Sigmoid colon (tissue), 7 donors: Measurements from ENCODE around the gene CHAF1B. TPM values are rescaled to one million over a fixed set of nuclear protein-coding genes. Genes with fewer than 3 reads are reported as not detected.

Experiments used
- DNase-seq: peaks from one replicate; pipeline ENCODE4 v3.0.0-alpha.2; 2019
- H3K27ac ChIP-seq, 4 donors: fragments of 200-600 bp; sonication (generic); one replicate each; pipeline ENCODE4 v1.5.1; 2016 to 2019; ENCODE audit warnings: mild to moderate bottlenecking in 1 of 4
- H3K27me3 ChIP-seq, 3 donors: fragments of 200-600 bp; sonication (generic); one replicate each; pipeline ENCODE4 v1.5.1; 2019; ENCODE audit warnings: mild to moderate bottlenecking in 1 of 3
- H3K36me3 ChIP-seq, 4 donors: fragments of 200-600 bp; sonication (generic); one replicate each; pipeline ENCODE4 v1.5.1; 2016 to 2019
- H3K4me1 ChIP-seq, 4 donors: fragments of 200-600 bp; sonication (generic); one replicate each; pipeline ENCODE4 v1.5.1; 2017 to 2019
- H3K4me3 ChIP-seq, 4 donors: fragments of 200-600 bp; sonication (generic); one replicate each; pipeline ENCODE4 v1.5.1; 2017 to 2019; ENCODE audit warnings: mild to moderate bottlenecking in 2 of 4, moderate library complexity in 1 of 4
- H3K9me3 ChIP-seq, 4 donors: fragments of 200-600 bp in 3 of 4; sonication (generic) in 3 of 4; one replicate each; pipeline versions ENCODE4 v1.5.1 to v1.6.1; 2013 to 2019
- CTCF ChIP-seq, 4 experiments: fragments of 450-650 bp in 3 of 4; fragments of 200-600 bp in 1 of 4; IDR thresholded peaks; one replicate each; pipeline ENCODE4 v1.5.1; 2016 to 2019; ENCODE audit warnings: antibody characterized with exemption in 4 of 4, mild to moderate bottlenecking in 3 of 4, moderate library complexity in 2 of 4
- EP300 ChIP-seq, 4 donors: sonication (generic); formaldehyde crosslinking; IDR thresholded peaks; one replicate each; pipeline ENCODE4 v1.6.1; 2017; ENCODE audit warnings: antibody characterized with exemption in 4 of 4
- POLR2A ChIP-seq, 2 donors: fragments of 450-650 bp; IDR thresholded peaks; one replicate each; pipeline ENCODE4 v1.6.1; 2016; ENCODE audit warnings: antibody characterized with exemption in 2 of 2, mild to moderate bottlenecking in 2 of 2, moderate library complexity in 2 of 2
- POLR2AphosphoS5 ChIP-seq, 4 donors: sonication (generic); formaldehyde crosslinking; IDR thresholded peaks; one replicate each; pipeline ENCODE4 v1.6.1; 2017; ENCODE audit warnings: antibody characterized with exemption in 4 of 4
- WGBS, 2 donors: extraction: QIAGEN DNeasy Blood & Tissue Kit; methylation state at CpG; one replicate each; pipeline ENCODE4 v1.1.7; 2013; 5-methylcytosine and 5-hydroxymethylcytosine counted together
- intact Hi-C: fragments of 100-400 bp; cut with DNase I; formaldehyde crosslinking; loops from one replicate; pipeline ENCODE4 v1.15.1; 2023
- polyA plus RNA-seq, 3 donors: library from polyadenylated mRNA; stranded (reverse); fragments of 200-250 nt; gene quantifications; one replicate each; pipeline ENCODE4 v1.2.3, GENCODE V29; 2013
- total RNA-seq, 4 donors: library from RNA; depleted of rRNA; stranded (reverse); fragments of >200 nt; gene quantifications; one replicate each; pipeline ENCODE4 v1.1.0, GENCODE V29; 2016
- donor health status: healthy with polysubstance abuse.
- donor health status: Bipolar disorder and iron deficiency.
- donor health status: healthy.

Gene CHAF1B
- total and polyA plus RNA-seq, 7 donors, result 0.36 to 3.5 (median 0.66) TPM

GRCh38 chr21:36461918-36462486 is 76.8 kb downstream of the CHAF1B start:
- Histone ChIP-seq H3K4me3 (no peak overlapping the region), H3K4me1 (no peaks in the 10 kb centered on the region), H3K27ac (no peak overlapping the region), H3K36me3 (no peaks in the 10 kb centered on the region), H3K27me3 (peaks cover 0 to 25% (median 3%) of the 10 kb centered on the region in 3 donors), H3K9me3 (no peaks in the 10 kb centered on the region)
- intact Hi-C loops, result no loop called here
- 20 to 71% methylated on average over 14 of the region's 14 CpGs for WGBS, 2 donors
- DNase-seq, result no peak
- no peak for TF ChIP-seq POLR2AphosphoS5 (IDR thresholded peaks at IDR 0.05)
- no peak for TF ChIP-seq POLR2A (IDR thresholded peaks at IDR 0.05)
- no peak for TF ChIP-seq EP300 (IDR thresholded peaks at IDR 0.05)
- TF ChIP-seq CTCF (IDR thresholded peaks at IDR 0.05), result no peak

- no peak for DNase-seq
- intact Hi-C loops, result no loop called here
- H3K9me3 ChIP-seq, result no peaks in the 10 kb centered on the region
- WGBS, 2 donors, result 89 to 90% methylated on average over 10 of the region's 10 CpGs
- H3K4me1 ChIP-seq, result no peaks in the 10 kb centered on the region
- no peak overlapping the region for H3K4me3 ChIP-seq
- TF ChIP-seq POLR2AphosphoS5 (IDR thresholded peaks at IDR 0.05) (no peak), POLR2A (IDR thresholded peaks at IDR 0.05) (no peak), CTCF (IDR thresholded peaks at IDR 0.05) (no peak), EP300 (IDR thresholded peaks at IDR 0.05) (no peak)
- no peak overlapping the region for H3K27ac ChIP-seq
- H3K36me3 ChIP-seq, result no peaks in the 10 kb centered on the region
- peaks cover 0 to 25% (median 3%) of the 10 kb centered on the region in 3 donors for H3K27me3 ChIP-seq
Observed at GRCh38 chr21:36463204-36463603, 78.0 kb downstream of the CHAF1B start.

DNA sequence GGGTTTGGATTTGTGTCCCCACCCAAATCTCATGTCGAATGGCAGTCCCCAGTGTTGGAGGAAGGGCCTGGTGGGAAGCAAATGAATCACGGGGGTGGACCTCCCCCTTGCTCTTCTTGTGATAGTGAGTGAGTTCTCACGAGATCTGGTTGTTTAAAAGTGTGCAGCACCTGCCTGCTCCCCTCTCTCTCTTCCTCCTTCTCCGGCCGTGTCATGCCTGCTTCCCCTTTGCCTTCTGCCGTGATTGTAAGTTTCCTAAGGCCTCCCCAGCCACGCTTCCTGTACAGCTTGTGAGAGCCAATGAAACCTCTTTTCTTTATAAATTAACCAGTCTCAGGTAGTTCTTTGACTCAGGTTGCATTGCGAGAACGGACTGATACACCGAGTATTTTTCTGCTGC is 78.8 kb downstream of the CHAF1B start:
- intact Hi-C loops, result no loop called here
- H3K4me1 ChIP-seq, result no peaks in the 10 kb centered on the region
- no peak for TF ChIP-seq POLR2A (IDR thresholded peaks at IDR 0.05)
- H3K27me3 ChIP-seq, result peaks cover 0 to 25% (median 3%) of the 10 kb centered on the region in 3 donors
- H3K36me3 ChIP-seq, result no peaks in the 10 kb centered on the region
- no peaks in the 10 kb centered on the region for H3K9me3 ChIP-seq
- no peak overlapping the region for H3K4me3 ChIP-seq
- H3K27ac ChIP-seq, result no peak overlapping the region
- WGBS, 2 donors, result 58 to 60% methylated on average over 10 of the region's 10 CpGs
- DNase-seq, result no peak

- no peak for DNase-seq
- 85 to 88% methylated on average over 3 of the region's 3 CpGs for WGBS, 2 donors
- H3K36me3 ChIP-seq, result no peaks in the 10 kb centered on the region
- peaks cover 0 to 25% (median 3%) of the 10 kb centered on the region in 3 donors for H3K27me3 ChIP-seq
- no peaks in the 10 kb centered on the region for H3K9me3 ChIP-seq
- no peaks in the 10 kb centered on the region for H3K4me1 ChIP-seq
- TF ChIP-seq POLR2A (IDR thresholded peaks at IDR 0.05) (no peak), CTCF (IDR thresholded peaks at IDR 0.05) (no peak), EP300 (IDR thresholded peaks at IDR 0.05) (no peak), POLR2AphosphoS5 (IDR thresholded peaks at IDR 0.05) (no peak)
- intact Hi-C loops, result no loop called here
- no peak overlapping the region for H3K4me3 ChIP-seq
- no peak overlapping the region for H3K27ac ChIP-seq
Observed at GRCh38 chr21:36464590-36464989, 79.4 kb downstream of the CHAF1B start.

DNA sequence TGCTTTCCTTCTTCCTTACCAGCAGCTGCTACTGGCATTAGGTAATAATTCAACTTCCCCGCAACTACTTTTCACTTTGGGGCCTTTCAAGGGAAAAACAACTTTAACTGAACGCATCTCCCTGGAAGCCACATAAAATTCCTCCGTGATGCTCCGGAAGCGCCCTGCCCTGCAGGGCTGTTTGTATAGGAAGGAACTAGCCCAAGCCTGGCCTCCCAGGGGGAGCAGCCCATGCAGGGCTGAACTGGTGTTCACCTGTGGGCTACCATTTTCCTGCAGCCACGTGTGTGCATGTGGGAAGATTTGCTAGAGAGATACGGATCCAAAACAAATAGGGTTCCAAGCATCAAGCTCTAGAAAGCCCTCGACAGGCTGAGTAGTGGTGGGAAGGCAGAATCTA is 80.3 kb downstream of the CHAF1B start:
- Histone ChIP-seq H3K36me3 (no peaks in the 10 kb centered on the region), H3K27me3 (peaks cover 0 to 22% (median 3%) of the 10 kb centered on the region in 3 donors), H3K4me1 (no peaks in the 10 kb centered on the region), H3K9me3 (no peaks in the 10 kb centered on the region), H3K4me3 (no peak overlapping the region), H3K27ac (no peak overlapping the region)
- no peak for TF ChIP-seq EP300 (IDR thresholded peaks at IDR 0.05)
- no peak for TF ChIP-seq CTCF (IDR thresholded peaks at IDR 0.05)
- no peak for TF ChIP-seq POLR2A (IDR thresholded peaks at IDR 0.05)
- 50 to 72% methylated on average over 8 of the region's 8 CpGs for WGBS, 2 donors
- intact Hi-C loops, result no loop called here
- DNase-seq, result no peak
